HG03521 (cell line): Measurements from ENCODE around the gene PIMREG.

ENCODE experiments used
- ATAC-seq: cut with Tn5 transposase; IDR thresholded peaks from one replicate; pipeline ENCODE4 v1.9.1; 2021; ENCODE audit warnings: mild to moderate bottlenecking, moderate library complexity; ENCODE audit not compliant: unreplicated experiment

The PIMREG gene

GRCh38 chr17:6437466-6437865 lies 6.8 kb upstream of the PIMREG start:
- ATAC-seq: no peak

GRCh38 chr17:6437956-6438355 lies 6.3 kb upstream of the PIMREG start:
- ATAC-seq: no peak

GRCh38 chr17:6439951-6440350 lies 4.3 kb upstream of the PIMREG start:
- no peak for ATAC-seq

GRCh38 chr17:6442775-6443174 lies 1.5 kb upstream of the PIMREG start:
- ATAC-seq: no peak

- no peak for ATAC-seq
Observed at GRCh38 chr17:6444571-6445335, 498 bp downstream of the PIMREG start.

GRCh38 chr17:6446516-6447100 lies 2.4 kb downstream of the PIMREG start:
- no peak for ATAC-seq

- no peak for ATAC-seq
Observed at GRCh38 chr17:6448473-6448872, 4.2 kb downstream of the PIMREG start.

- no peak for ATAC-seq
Observed at GRCh38 chr17:6449307-6449706, 5.1 kb downstream of the PIMREG start.

- no peak for ATAC-seq
Observed at GRCh38 chr17:6450926-6451832, 6.9 kb downstream of the PIMREG start.

- ATAC-seq: no peak
Observed at GRCh38 chr17:6452471-6453266, 8.4 kb downstream of the PIMREG start.

GRCh38 chr17:6453279-6454024 lies 9.2 kb downstream of the PIMREG start:
- no peak for ATAC-seq

- ATAC-seq: no peak
Observed at GRCh38 chr17:6454495-6455320, 10.5 kb downstream of the PIMREG start.

GRCh38 chr17:6455321-6455705 lies 11.1 kb downstream of the PIMREG start:
- no peak for ATAC-seq

- ATAC-seq: no peak
Observed at GRCh38 chr17:6456321-6456720, 12.1 kb downstream of the PIMREG start.

GRCh38 chr17:6456914-6457687 lies 12.8 kb downstream of the PIMREG start:
- ATAC-seq: no peak

- ATAC-seq: no peak
Observed at GRCh38 chr17:6457688-6458459, 13.6 kb downstream of the PIMREG start.

GRCh38 chr17:6458460-6458950 lies 14.2 kb downstream of the PIMREG start:
- no peak for ATAC-seq
